Progenitor cell of endocrine pancreas (in vitro differentiated cells): ENCODE results near the gene PLXNB2. TPM values are rescaled to one million over a fixed set of nuclear protein-coding genes. Genes with fewer than 3 reads are reported as not detected.
A peak's percentile ranks its signal among the peaks of the same experiment; 100 is the strongest.

ENCODE experiments used
- DNase-seq: peaks from one replicate; pipeline ENCODE4 v3.0.0; 2021; ENCODE audit warnings: low spot score; ENCODE audit not compliant: unreplicated experiment
- H3K27ac Mint-ChIP-seq: 2 replicates; pipeline ENCODE4 v1.8.0; 2021; ENCODE audit warnings: mild to moderate bottlenecking, moderate library complexity, mixed read lengths
- H3K27me3 Mint-ChIP-seq: 2 replicates; pipeline ENCODE4 v1.8.0; 2021; ENCODE audit warnings: mixed read lengths
- H3K36me3 Mint-ChIP-seq: 2 replicates; pipeline ENCODE4 v1.8.0; 2022; ENCODE audit warnings: mixed read lengths; ENCODE audit not compliant: insufficient read depth
- H3K4me1 Mint-ChIP-seq: 2 replicates; pipeline ENCODE4 v1.8.0; 2021; ENCODE audit warnings: low read depth, mixed read lengths
- H3K4me3 Mint-ChIP-seq: 2 replicates; pipeline ENCODE4 v1.8.0; 2021; ENCODE audit warnings: low read depth, mild to moderate bottlenecking, moderate library complexity, mixed read lengths
- H3K9me3 Mint-ChIP-seq: 2 replicates; pipeline ENCODE4 v1.8.0; 2021; ENCODE audit warnings: low read depth, mixed read lengths
- total RNA-seq: library from RNA; stranded (reverse); gene quantifications from 2 replicates; pipeline ENCODE4 v1.2.1, GENCODE V29; 2021
- TF ChIP-seq, protein P1 (sequence below): fragments of 200-600 bp; sonication (generic); IDR thresholded peaks from one replicate; pipeline ENCODE4 v1.5.0; 2021; ENCODE audit warnings: antibody characterized with exemption, mild to moderate bottlenecking; ENCODE audit not compliant: unreplicated experiment

The PLXNB2 gene
- total RNA-seq, 1 donor from 2014 or later = 182 TPM

DNA sequence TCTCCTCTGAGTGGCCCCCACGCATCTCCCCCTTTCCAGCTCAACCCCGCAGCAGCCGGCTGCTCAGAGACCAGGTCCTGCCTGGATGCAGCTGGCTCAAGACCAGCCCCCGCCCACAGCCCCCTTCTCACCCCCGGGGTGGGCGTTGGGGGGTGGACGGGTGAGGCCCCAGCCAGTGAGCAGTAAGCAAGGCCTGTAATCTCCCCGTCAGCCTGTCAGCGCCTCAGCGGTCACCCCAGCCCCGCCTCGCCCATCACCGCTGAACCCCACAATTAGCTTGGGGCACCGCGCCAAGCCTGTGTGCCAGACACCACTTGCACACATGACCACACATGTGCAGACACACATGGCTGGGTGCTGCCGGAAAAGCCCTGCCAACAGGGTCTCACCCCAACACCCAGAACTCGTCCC, 5.9 kb downstream of the PLXNB2 start:
- H3K36me3 Mint-ChIP-seq = no peaks in the 10 kb centered on the region
- H3K27ac Mint-ChIP-seq = no peak overlapping the region
- H3K27me3 Mint-ChIP-seq = no peaks in the 10 kb centered on the region
- H3K4me3 Mint-ChIP-seq = no peak overlapping the region
- TF ChIP-seq, protein P1, sequence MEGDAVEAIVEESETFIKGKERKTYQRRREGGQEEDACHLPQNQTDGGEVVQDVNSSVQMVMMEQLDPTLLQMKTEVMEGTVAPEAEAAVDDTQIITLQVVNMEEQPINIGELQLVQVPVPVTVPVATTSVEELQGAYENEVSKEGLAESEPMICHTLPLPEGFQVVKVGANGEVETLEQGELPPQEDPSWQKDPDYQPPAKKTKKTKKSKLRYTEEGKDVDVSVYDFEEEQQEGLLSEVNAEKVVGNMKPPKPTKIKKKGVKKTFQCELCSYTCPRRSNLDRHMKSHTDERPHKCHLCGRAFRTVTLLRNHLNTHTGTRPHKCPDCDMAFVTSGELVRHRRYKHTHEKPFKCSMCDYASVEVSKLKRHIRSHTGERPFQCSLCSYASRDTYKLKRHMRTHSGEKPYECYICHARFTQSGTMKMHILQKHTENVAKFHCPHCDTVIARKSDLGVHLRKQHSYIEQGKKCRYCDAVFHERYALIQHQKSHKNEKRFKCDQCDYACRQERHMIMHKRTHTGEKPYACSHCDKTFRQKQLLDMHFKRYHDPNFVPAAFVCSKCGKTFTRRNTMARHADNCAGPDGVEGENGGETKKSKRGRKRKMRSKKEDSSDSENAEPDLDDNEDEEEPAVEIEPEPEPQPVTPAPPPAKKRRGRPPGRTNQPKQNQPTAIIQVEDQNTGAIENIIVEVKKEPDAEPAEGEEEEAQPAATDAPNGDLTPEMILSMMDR = no peak
- no peaks in the 10 kb centered on the region for H3K9me3 Mint-ChIP-seq
- peaks cover 22% of the 10 kb centered on the region for H3K4me1 Mint-ChIP-seq
- DNase-seq = no peak

- Mint-ChIP-seq H3K27ac (peak overlapping the region; percentile 10), H3K9me3 (no peaks in the 10 kb centered on the region), H3K27me3 (no peaks in the 10 kb centered on the region), H3K4me1 (peaks cover 15% of the 10 kb centered on the region), H3K36me3 (no peaks in the 10 kb centered on the region), H3K4me3 (no peak overlapping the region)
- TF ChIP-seq, protein P1 = no peak
- no peak for DNase-seq
Measured at GRCh38 chr22:50300620-50301257, 6.7 kb downstream of the PLXNB2 start.

GRCh38 chr22:50299785-50300619, 7.4 kb downstream of the PLXNB2 start:
- DNase-seq = no peak
- Mint-ChIP-seq H3K4me3 (no peak overlapping the region), H3K36me3 (no peaks in the 10 kb centered on the region), H3K9me3 (no peaks in the 10 kb centered on the region), H3K4me1 (peaks cover 18% of the 10 kb centered on the region), H3K27me3 (no peaks in the 10 kb centered on the region), H3K27ac (no peak overlapping the region)
- TF ChIP-seq, protein P1 = peak; percentile 8

- TF ChIP-seq, protein P1 = no peak
- Mint-ChIP-seq H3K4me3 (peak overlapping the region; percentile 29), H3K27me3 (no peaks in the 10 kb centered on the region), H3K9me3 (no peaks in the 10 kb centered on the region), H3K27ac (no peak overlapping the region), H3K36me3 (no peaks in the 10 kb centered on the region), H3K4me1 (peaks cover 16% of the 10 kb centered on the region)
- no peak for DNase-seq
Measured at GRCh38 chr22:50298937-50299784, 8.3 kb downstream of the PLXNB2 start.

DNA sequence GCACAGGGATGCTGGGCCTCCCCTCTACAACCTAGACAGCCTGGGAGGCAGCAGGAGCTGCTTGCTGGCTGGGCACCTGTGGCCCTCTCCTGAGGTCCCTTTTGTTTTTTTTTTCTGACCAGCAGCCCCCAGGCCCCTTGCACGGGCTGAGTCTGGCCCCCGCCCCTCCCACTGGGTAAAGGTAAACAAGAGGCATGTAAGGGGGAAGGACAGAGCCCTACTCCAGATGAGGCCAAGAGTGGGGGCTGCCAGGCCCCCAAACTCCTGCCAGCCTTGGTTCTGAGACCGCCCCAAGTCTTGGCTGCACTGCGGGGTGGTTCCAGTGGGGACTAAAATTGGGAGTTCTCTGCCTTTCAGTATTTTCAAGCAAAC, 9.2 kb downstream of the PLXNB2 start:
- H3K4me3 Mint-ChIP-seq = no peak overlapping the region
- no peaks in the 10 kb centered on the region for H3K27me3 Mint-ChIP-seq
- no peak overlapping the region for H3K27ac Mint-ChIP-seq

More for the DNA sequence above, 9.2 kb downstream of the PLXNB2 start:
- Mint-ChIP-seq H3K36me3 (no peaks in the 10 kb centered on the region), H3K9me3 (no peaks in the 10 kb centered on the region), H3K4me1 (peaks cover 15% of the 10 kb centered on the region)
- no peak for DNase-seq
- TF ChIP-seq, protein P1 = no peak
